Esophagus (tissue), 2 donors: ENCODE measurements around the gene NSMCE1. TPM values are rescaled to one million over a fixed set of nuclear protein-coding genes. Genes with fewer than 3 reads are reported as not detected.
"Not testable (repeated sequence)": the region's sequence is repeated elsewhere in the genome, so short reads cannot be mapped to it uniquely, and the experiment has no call there.

Experiments
- H3K27ac ChIP-seq, 2 donors: one replicate each; pipeline ENCODE4 v1.5.1; 2013; ENCODE audit warnings: low read depth in 2 of 2, mild to moderate bottlenecking in 2 of 2, inconsistent platforms in 1 of 2, low read length in 1 of 2, moderate library complexity in 1 of 2
- H3K27me3 ChIP-seq, 2 donors: one replicate each; pipeline ENCODE4 v1.6.1; 2013; ENCODE audit warnings: low read length in 2 of 2, control low read depth in 1 of 2, mild to moderate bottlenecking in 1 of 2; ENCODE audit not compliant: insufficient read depth in 2 of 2, control insufficient read depth in 1 of 2
- H3K36me3 ChIP-seq, 2 donors: one replicate each; pipeline ENCODE4 v1.6.1; 2013; ENCODE audit warnings: low read length in 1 of 2; ENCODE audit not compliant: control insufficient read depth in 2 of 2, insufficient read depth in 2 of 2
- H3K4me1 ChIP-seq, 2 donors: one replicate each; pipeline ENCODE4 v1.6.1; 2013; ENCODE audit warnings: low read length in 1 of 2; ENCODE audit not compliant: control insufficient read depth in 2 of 2, insufficient read depth in 2 of 2
- H3K4me3 ChIP-seq, 2 donors: one replicate each; pipeline ENCODE4 v1.5.1; 2013; ENCODE audit warnings: low read length in 2 of 2, mild to moderate bottlenecking in 2 of 2, low read depth in 1 of 2, moderate library complexity in 1 of 2
- H3K9me3 ChIP-seq, 2 donors: one replicate each; pipeline ENCODE4 v1.6.1; 2013; ENCODE audit warnings: mild to moderate bottlenecking in 2 of 2, low read depth in 1 of 2, low read length in 1 of 2, moderate library complexity in 1 of 2; ENCODE audit not compliant: control insufficient read depth in 2 of 2, insufficient read depth in 1 of 2
- WGBS, 2 donors: extraction: QIAGEN DNeasy Blood & Tissue Kit; methylation state at CpG; one replicate each; pipeline ENCODE4 v1.1.7; 2013; 5-methylcytosine and 5-hydroxymethylcytosine counted together
- polyA plus RNA-seq, 2 donors: library from polyadenylated mRNA; stranded (reverse); fragments of 200-250 nt; gene quantifications; one replicate each; pipeline ENCODE4 v1.2.3, GENCODE V29; 2013
- donor health status: healthy with polysubstance abuse.
- donor health status: Bipolar disorder and iron deficiency.

NSMCE1 gene
- polyA plus RNA-seq, 2 donors, result 29.0 to 47.1 TPM

DNA sequence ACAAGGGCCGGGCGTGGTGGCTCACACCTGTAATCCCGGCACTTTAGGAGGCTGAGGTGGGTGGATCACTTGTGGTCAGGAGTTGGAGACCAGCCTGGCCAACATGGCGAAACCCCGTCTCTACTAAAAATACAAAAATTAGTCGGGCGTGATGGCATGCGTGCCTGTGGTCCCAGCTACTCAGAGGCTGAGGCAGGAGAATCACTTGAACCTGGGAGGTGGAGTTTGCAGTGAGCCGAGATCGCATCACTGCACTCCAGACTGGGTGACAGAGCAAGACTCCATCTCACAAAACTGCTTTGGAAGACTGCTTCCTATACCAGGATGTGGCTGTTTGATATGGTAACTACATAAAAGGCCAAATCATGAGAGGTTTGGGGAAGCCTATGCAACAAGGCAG, 61.5 kb downstream of the NSMCE1 start:
- 93% methylated on average over 10 of the region's 10 CpGs for WGBS, 2 donors
- H3K36me3 ChIP-seq, H3K4me1 ChIP-seq, H3K27ac ChIP-seq, H3K27me3 ChIP-seq, H3K4me3 ChIP-seq, H3K9me3 ChIP-seq: not testable (repeated sequence)

DNA sequence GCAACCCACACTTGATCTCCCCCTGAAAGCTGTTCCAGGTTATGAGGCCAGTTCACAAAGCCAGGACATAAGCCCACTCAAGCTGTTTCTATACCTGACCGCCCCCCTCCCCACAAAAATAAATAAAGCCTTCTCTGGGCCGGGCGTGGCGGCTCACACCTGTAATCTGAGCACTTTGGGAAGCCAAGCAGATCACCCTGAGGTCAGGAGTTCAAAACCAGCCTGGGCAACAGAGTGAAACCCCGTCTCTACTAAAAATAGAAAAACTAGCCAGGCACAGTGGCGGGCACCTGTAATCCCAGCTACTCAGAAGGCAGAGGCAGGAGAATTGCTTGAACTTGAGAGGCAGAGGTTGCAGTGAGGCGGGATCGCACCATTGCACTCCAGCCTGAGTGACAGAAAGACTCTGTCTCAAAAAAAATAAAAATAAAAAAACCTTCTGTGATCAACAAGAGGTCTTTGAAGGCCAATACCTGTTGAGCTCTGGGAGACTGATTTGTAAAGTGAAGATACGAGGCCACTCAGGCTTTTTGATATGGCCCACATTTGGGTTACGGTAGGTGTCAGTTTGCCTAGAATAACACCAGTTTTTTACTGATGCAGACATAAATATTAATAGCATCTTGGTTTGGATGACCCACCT, 63.0 kb downstream of the NSMCE1 start:
- Histone ChIP-seq H3K27me3 (no peaks in the 10 kb centered on the region), H3K4me3 (no peak overlapping the region), H3K9me3 (no peaks in the 10 kb centered on the region), H3K36me3 (peaks cover 5 to 7% of the 10 kb centered on the region in 2 donors), H3K27ac (no peak overlapping the region), H3K4me1 (peaks cover 4% of the 10 kb centered on the region in 2 donors)
- 85 to 87% methylated on average over 10 of the region's 10 CpGs for WGBS, 2 donors

DNA sequence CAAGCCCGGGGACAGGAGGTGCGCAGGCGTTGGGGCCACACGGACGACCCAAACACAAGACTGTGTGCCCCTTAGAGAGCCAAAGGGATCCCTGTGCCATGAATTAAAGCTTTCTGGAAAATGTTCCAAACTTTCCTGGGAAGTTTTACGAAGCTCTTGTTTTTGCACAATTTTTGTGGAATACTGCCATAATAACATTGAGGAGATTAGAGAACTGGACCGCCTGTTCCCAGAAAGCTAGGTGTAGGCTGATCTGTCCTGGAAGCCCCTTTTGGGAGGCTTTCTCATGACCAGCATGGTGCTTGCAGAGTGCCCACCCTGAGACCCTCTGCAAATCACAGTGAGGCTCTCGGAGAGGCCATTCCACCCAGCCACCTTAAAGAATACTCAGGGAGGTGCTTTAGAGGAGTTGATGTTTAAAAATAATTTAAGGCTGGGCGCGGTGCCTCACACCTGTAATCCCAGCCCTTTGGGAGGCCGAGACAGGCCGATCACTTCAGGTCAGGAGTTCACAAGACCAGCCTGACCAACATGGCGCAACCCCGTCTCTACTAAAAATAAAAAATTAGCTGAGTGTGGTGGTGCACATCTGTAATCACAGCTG, 64.2 kb downstream of the NSMCE1 start:
- Histone ChIP-seq H3K9me3 (no peaks in the 10 kb centered on the region), H3K36me3 (no peaks in the 10 kb centered on the region), H3K27ac (peak overlapping the region; percentile 93 to 99), H3K27me3 (no peaks in the 10 kb centered on the region), H3K4me3 (peak overlapping the region; percentile 60 to 69), H3K4me1 (peaks cover 4% of the 10 kb centered on the region in 2 donors)
- 44% methylated on average over 14 of the region's 14 CpGs for WGBS, 2 donors

DNA sequence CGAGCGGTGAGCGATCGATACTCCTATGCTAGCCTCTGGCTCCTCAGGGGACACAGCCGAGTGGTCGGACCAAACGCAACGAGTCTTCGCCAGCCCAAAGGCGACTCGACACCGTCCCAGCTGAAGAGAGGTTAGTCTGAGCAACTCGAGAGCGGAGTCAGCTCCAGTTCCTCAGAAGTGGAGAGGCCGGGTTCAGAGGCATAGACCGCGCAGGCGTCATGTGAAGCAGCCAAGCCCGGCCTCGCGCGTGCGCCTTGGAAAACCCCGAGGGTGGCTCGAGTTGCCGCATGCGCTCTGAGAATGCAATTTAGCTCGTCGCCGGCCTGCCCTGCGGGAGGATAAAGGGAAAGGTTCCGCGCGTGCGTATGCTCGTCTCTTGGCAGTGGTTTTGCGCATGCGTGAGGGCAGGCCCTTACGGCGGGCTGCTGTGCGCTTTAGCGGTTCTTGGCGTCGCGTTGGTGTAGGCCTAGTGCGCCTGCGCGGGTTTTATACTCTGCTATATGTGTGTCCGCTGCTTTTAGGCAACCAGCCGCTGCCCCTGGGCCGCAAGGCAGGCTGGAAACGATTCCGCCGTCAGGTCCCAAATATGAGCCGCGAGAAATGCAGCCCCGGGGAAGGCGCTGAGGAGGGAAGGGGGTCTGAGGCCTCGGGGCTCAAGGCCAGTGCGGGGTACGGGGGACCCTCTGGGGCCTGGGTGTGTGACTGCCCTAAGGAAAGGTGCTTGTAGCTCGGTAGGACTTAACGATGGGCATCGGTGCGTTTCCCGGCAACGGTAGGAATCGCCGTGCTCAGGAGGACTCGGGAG, 64.9 kb downstream of the NSMCE1 start, which contains the start of gene KDM8:
Gene KDM8, plus strand, starts transcription at position 20 of the 805 bp plus-strand sequence. CDS start 6,598 bp downstream, outside the sequence.
- H3K4me3 ChIP-seq, result peak within 1 kb of the TSS; percentile 69 to 77
- 0 to 1% methylated on average over 69 to 70 of the region's 70 CpGs for WGBS, 2 donors

DNA sequence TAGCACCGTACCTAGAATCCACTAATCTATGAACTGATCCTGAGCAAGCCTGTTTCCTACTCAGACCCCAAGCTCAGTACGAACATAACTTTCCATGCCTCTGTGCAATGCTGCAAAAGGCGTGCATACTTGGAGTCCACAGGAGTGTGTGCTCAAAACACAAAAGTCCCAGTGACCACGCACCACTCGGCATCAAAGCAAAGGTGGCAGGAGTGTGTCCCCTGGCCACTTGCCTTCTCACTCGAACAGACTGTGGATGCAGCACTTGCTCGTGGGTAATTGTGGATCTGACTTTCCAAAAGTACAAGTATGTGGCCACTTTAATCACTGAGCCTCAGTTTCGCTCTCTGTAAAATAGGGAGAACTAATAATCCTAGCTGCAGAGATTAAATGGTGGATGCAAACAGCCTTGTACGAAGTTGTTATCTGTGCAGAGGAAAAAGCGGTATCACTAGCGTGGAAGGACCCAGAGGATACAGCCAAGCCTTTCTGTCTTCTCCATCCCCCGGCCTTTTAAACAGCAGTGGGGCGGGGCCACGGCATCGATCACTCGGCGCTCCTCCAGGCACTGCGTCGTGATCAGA, 65.6 kb downstream of the NSMCE1 start:
- Histone ChIP-seq H3K4me3 (peak overlapping the region; percentile 69 to 77), H3K4me1 (peaks cover 4% of the 10 kb centered on the region in 2 donors), H3K36me3 (no peaks in the 10 kb centered on the region), H3K9me3 (no peaks in the 10 kb centered on the region), H3K27ac (peak overlapping the region; percentile 99), H3K27me3 (no peaks in the 10 kb centered on the region)
- 25% methylated on average over 19 of the region's 19 CpGs for WGBS, 2 donors

More for the DNA sequence above, 64.9 kb downstream of the NSMCE1 start, which contains the start of gene KDM8:
- no peaks in the 10 kb centered on the region for H3K27me3 ChIP-seq
- no peaks in the 10 kb centered on the region for H3K36me3 ChIP-seq
- peak within 1 kb of the TSS; percentile 99 for H3K27ac ChIP-seq
- H3K9me3 ChIP-seq, result no peaks in the 10 kb centered on the region
- peaks cover 4% of the 10 kb centered on the region in 2 donors for H3K4me1 ChIP-seq

DNA sequence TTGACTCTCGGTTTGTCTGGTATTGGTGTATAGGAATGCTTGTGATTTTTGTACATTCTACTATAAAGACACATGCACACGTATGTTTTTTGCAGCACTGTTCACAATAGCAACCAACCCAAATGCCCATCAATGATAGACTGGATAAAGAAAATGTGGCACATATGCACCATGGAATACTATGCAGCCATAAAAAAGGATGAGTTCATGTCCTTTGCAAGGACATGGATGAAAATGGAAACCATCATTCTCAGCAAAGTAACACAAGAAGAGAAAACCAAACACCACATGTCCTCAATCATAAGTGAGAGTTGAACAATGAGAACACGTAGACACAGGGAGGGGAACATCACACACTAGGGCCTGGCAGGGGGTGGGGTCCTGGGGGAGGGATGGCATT, 67.7 kb downstream of the NSMCE1 start:
- not testable (repeated sequence) for H3K36me3 ChIP-seq, H3K9me3 ChIP-seq
- WGBS, 2 donors, result 86 to 91% methylated on average over 3 of the region's 3 CpGs

DNA sequence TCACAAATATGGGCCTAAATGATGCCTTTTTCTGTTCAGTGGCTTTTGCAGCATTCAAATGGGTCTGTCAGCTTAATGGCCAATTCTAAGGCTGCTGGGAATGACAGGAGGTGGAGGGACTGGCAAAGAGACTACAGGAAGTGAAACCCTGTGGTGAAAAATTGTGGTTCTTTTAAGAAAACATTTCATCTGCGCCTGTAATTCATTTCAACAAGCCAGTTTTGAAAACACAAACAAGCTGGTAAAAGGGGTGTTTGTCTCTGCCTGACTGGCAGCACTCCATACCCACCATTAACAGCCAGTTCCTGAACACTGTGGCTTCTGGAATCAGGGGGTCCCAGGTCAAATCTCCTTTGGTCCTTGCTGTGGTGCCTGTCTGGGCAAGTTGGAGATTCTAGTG, 68.8 kb downstream of the NSMCE1 start:
- Histone ChIP-seq H3K9me3 (no peaks in the 10 kb centered on the region), H3K36me3 (no peaks in the 10 kb centered on the region), H3K4me1 (peaks cover 4% of the 10 kb centered on the region in 2 donors), H3K4me3 (no peak overlapping the region), H3K27ac (no peak overlapping the region), H3K27me3 (no peaks in the 10 kb centered on the region)
- 26 to 47% methylated on average over 1 of the region's 1 CpG for WGBS, 2 donors

More for the DNA sequence above, 67.7 kb downstream of the NSMCE1 start:
- not testable (repeated sequence) for H3K27me3 ChIP-seq, H3K27ac ChIP-seq, H3K4me1 ChIP-seq, H3K4me3 ChIP-seq

DNA sequence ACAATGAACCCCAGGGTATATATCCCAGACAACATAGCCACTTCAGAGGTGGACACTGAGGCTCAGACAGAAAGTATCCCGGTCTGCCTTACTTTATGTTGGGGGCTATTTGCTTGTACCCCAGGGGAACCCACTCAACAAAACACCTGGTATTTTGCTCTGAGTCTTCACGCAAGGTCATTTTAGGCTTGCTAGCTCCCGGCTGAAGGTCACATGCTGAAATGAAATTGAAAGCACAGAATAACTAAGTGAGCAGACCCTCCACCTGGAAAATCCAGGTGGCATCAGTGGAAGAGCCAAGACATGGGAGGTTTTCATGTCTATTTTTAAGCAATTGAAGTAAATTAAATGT, 69.4 kb downstream of the NSMCE1 start:
- no peaks in the 10 kb centered on the region for H3K27me3 ChIP-seq
- no peak overlapping the region for H3K4me3 ChIP-seq
- H3K9me3 ChIP-seq, result no peaks in the 10 kb centered on the region
- H3K4me1 ChIP-seq, result peaks cover 2 to 4% of the 10 kb centered on the region in 2 donors
- WGBS, 2 donors, result 76 to 84% methylated on average over 3 of the region's 3 CpGs
- no peak overlapping the region for H3K27ac ChIP-seq
- H3K36me3 ChIP-seq, result no peaks in the 10 kb centered on the region

DNA sequence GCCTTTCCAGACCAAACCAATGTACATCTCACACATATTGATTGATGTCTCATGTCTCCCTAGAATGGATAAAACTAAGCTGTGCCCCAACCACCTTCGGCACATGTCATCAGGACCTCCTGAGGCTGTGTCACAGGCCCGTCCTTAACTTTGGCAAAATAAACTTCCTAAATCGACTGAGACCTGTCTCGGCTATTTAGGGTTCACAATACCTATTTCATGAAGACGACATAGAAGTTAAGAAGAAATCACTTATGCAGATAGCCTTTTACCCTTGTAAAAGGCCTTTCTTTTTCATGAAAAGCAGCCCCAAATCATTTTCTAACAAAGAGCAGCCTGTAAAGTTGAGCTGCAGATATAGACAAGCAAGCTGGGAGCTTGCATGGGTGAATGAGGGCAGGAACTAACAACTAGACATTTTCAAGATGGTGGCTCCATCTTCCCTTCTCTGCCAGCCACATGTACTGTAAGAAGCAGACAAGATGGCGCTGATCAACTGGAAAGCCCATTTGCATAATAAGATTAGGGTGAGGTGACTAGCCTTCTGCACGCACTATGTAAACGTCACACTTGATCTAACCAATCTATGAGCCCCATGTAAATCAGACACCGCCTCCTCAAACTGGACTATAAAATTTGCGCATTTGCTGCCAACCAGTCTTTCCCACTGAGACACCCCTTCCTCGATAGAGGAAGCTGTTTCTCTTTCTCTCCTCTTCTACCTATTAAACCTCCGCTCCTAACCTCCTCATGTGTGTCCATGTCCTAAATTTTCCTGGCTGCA, 69.9 kb downstream of the NSMCE1 start:
- Histone ChIP-seq H3K27me3 (no peaks in the 10 kb centered on the region), H3K9me3 (no peaks in the 10 kb centered on the region), H3K4me1 (peaks cover 2 to 4% of the 10 kb centered on the region in 2 donors), H3K27ac (no peak overlapping the region), H3K4me3 (no peak overlapping the region), H3K36me3 (no peaks in the 10 kb centered on the region)
- WGBS, 2 donors, result 86 to 89% methylated on average over 12 of the region's 12 CpGs
